HL-60 (cell line): Measurements from ENCODE around the gene YBEY.

Source experiments
- DNase-seq, 2 experiments: peaks; one replicate each; pipeline ENCODE4 v3.0.0-alpha.2; 2010 to 2020; ENCODE audit warnings: low read depth in 1 of 2, low spot score in 1 of 2
- H3K27ac ChIP-seq: fragments of 250-450 bp; sonication (Bioruptor Pico); replicated peaks from 2 replicates; pipeline ENCODE4 v1.5.1; 2020; ENCODE audit warnings: mild to moderate bottlenecking, moderate library complexity
- H3K27me3 ChIP-seq: fragments of 250-450 bp; sonication (Bioruptor Pico); 2 replicates; pipeline ENCODE4 v1.5.1; 2021; ENCODE audit warnings: mild to moderate bottlenecking, moderate library complexity; ENCODE audit not compliant: insufficient read depth, poor library complexity, severe bottlenecking
- H3K4me3 ChIP-seq: replicated peaks from 2 replicates; pipeline ENCODE4 v1.5.1; 2011; ENCODE audit warnings: mild to moderate bottlenecking, control low read depth, low read length; ENCODE audit not compliant: insufficient read depth
- CTCF ChIP-seq: IDR thresholded peaks from one replicate; pipeline ENCODE4 v1.5.1; 2011; ENCODE audit warnings: low read length, control low read depth, inconsistent platforms; ENCODE audit not compliant: insufficient read depth
- GABPA ChIP-seq: IDR thresholded peaks from 2 replicates; pipeline ENCODE4 v1.6.1; 2012; ENCODE audit warnings: low read depth
- POLR2AphosphoS5 ChIP-seq: IDR thresholded peaks from 2 replicates; pipeline ENCODE4 v1.6.1; 2012; ENCODE audit warnings: low read depth
- REST ChIP-seq: IDR thresholded peaks from 2 replicates; pipeline ENCODE4 v1.6.1; 2012; ENCODE audit warnings: low read depth; ENCODE audit not compliant: insufficient replicate concordance
- SPI1 ChIP-seq: IDR thresholded peaks from 2 replicates; pipeline ENCODE4 v1.6.1; 2012; ENCODE audit warnings: low read depth, mild to moderate bottlenecking, borderline replicate concordance

Gene YBEY

GRCh38 chr21:46326110-46326703 lies 40.1 kb downstream of the YBEY start:
- no peak for TF ChIP-seq CTCF
- TF ChIP-seq SPI1 = no peak
- no peak for TF ChIP-seq REST
- TF ChIP-seq POLR2AphosphoS5 = no peak
- no peak for TF ChIP-seq GABPA
- no peak overlapping the region; the same call in 1 of the 2 replicates for H3K27ac ChIP-seq
- H3K27me3 ChIP-seq = no peaks in the 10 kb centered on the region
- no peak for DNase-seq
- no peak overlapping the region for H3K4me3 ChIP-seq

GRCh38 chr21:46327711-46328110 lies 41.6 kb downstream of the YBEY start:
- Histone ChIP-seq H3K27ac (no peak overlapping the region), H3K27me3 (no peaks in the 10 kb centered on the region), H3K4me3 (no peak overlapping the region)
- TF ChIP-seq GABPA (no peak), SPI1 (no peak), CTCF (no peak), REST (no peak), POLR2AphosphoS5 (no peak)
- no peak for DNase-seq

GRCh38 chr21:46328151-46328550 lies 42.0 kb downstream of the YBEY start:
- no peak for TF ChIP-seq REST
- TF ChIP-seq GABPA = no peak
- TF ChIP-seq CTCF = no peak
- TF ChIP-seq POLR2AphosphoS5 = no peak
- no peak for TF ChIP-seq SPI1
- Histone ChIP-seq H3K4me3 (no peak overlapping the region), H3K27me3 (no peaks in the 10 kb centered on the region)

More at GRCh38 chr21:46328151-46328550, 42.0 kb downstream of the YBEY start:
- no peak for DNase-seq
- H3K27ac ChIP-seq = no peak overlapping the region
